Lower leg skin (tissue), 3 donors: ENCODE results near the gene USP20.

Source experiments
- CTCF ChIP-seq, 3 donors: fragments of 450-650 bp; IDR thresholded peaks; one replicate each; pipeline ENCODE4 v1.5.1; 2016; ENCODE audit warnings: antibody characterized with exemption in 3 of 3, mild to moderate bottlenecking in 3 of 3, moderate library complexity in 2 of 3
- POLR2A ChIP-seq, 2 donors: fragments of 450-650 bp; IDR thresholded peaks; one replicate each; pipeline ENCODE4 v1.6.1; 2016 to 2017; ENCODE audit warnings: antibody characterized with exemption in 2 of 2, mild to moderate bottlenecking in 1 of 2, moderate library complexity in 1 of 2

GRCh38 chr9:129898185-129898584 is 62.9 kb downstream of the USP20 start:
- no peak for TF ChIP-seq CTCF (IDR thresholded peaks at IDR 0.05)
- TF ChIP-seq POLR2A (IDR thresholded peaks at IDR 0.05): no peak
